MM.1S (cell line): Measurements from ENCODE around the gene GSE1.
A peak's percentile ranks its signal among the peaks of the same experiment; 100 is the strongest.

Experiments used
- DNase-seq: peaks from one replicate; pipeline ENCODE4 v3.0.0-alpha.2; 2015
- H2AFZ ChIP-seq: fragments of 300-600 bp; sonication (generic); 2 replicates; pipeline ENCODE4 v1.6.0; 2016; ENCODE audit warnings: antibody characterized with exemption, low read length
- H3F3A ChIP-seq: fragments of 300-600 bp; sonication (generic); 2 replicates; pipeline ENCODE4 v1.6.1; 2016; ENCODE audit warnings: mild to moderate bottlenecking, antibody characterized with exemption, low read length, moderate library complexity, mixed read lengths; ENCODE audit not compliant: insufficient read depth
- H3K27ac ChIP-seq: fragments of 300-600 bp; sonication (generic); 2 replicates; pipeline ENCODE4 v1.5.1; 2016; ENCODE audit warnings: mild to moderate bottlenecking, low read length
- H3K27me3 ChIP-seq: fragments of 300-600 bp; sonication (generic); replicated peaks from 2 replicates; pipeline ENCODE4 v1.6.0; 2016; ENCODE audit warnings: low read length; ENCODE audit not compliant: insufficient read depth
- H3K36me3 ChIP-seq: fragments of 300-600 bp; sonication (generic); replicated peaks from 2 replicates; pipeline ENCODE4 v1.6.1; 2016; ENCODE audit warnings: mild to moderate bottlenecking, low read length, mixed read lengths; ENCODE audit not compliant: insufficient read depth
- H3K4me1 ChIP-seq: fragments of 300-600 bp; sonication (generic); 2 replicates; pipeline ENCODE4 v1.6.1; 2016; ENCODE audit warnings: low read length, mixed read lengths
- H3K4me2 ChIP-seq: fragments of 300-600 bp; sonication (generic); 2 replicates; pipeline ENCODE4 v1.6.0; 2016; ENCODE audit warnings: low read depth, low read length
- H3K4me3 ChIP-seq: fragments of 300-600 bp; sonication (generic); 2 replicates; pipeline ENCODE4 v1.5.1; 2016; ENCODE audit warnings: low read length, mixed read lengths
- H3K79me2 ChIP-seq: fragments of 300-600 bp; sonication (generic); 2 replicates; pipeline ENCODE4 v1.6.1; 2016; ENCODE audit warnings: mixed run types, low read length, mixed read lengths
- H3K9ac ChIP-seq: fragments of 300-600 bp; sonication (generic); 2 replicates; pipeline ENCODE4 v1.6.1; 2016; ENCODE audit warnings: low read length, mixed read lengths
- H3K9me2 ChIP-seq: fragments of 300-600 bp; sonication (generic); replicated peaks from 2 replicates; pipeline ENCODE4 v1.6.1; 2016; ENCODE audit warnings: mild to moderate bottlenecking, low read length, mixed read lengths; ENCODE audit not compliant: insufficient read depth
- H3K9me3 ChIP-seq: fragments of 300-600 bp; sonication (generic); replicated peaks from 2 replicates; pipeline ENCODE4 v1.6.1; 2016; ENCODE audit warnings: mild to moderate bottlenecking, low read length, mixed read lengths; ENCODE audit not compliant: insufficient read depth
- H4K20me1 ChIP-seq: fragments of 300-600 bp; sonication (generic); 2 replicates; pipeline ENCODE4 v1.6.1; 2016; ENCODE audit warnings: mild to moderate bottlenecking, low read length, moderate library complexity, mixed read lengths; ENCODE audit not compliant: insufficient read depth
- CTCF ChIP-seq: fragments of 300-600 bp; sonication (generic); IDR thresholded peaks from 2 replicates; pipeline ENCODE4 v1.5.1; 2016; ENCODE audit warnings: antibody characterized with exemption, low read length, mixed read lengths
- EZH2 ChIP-seq: fragments of 300-600 bp; sonication (generic); optimal IDR thresholded peaks from 2 replicates; pipeline ENCODE3; 2017; ENCODE audit warnings: low read depth, mild to moderate bottlenecking, antibody characterized with exemption, low read length, mixed read lengths
- EZH2phosphoT487 ChIP-seq: fragments of 300-600 bp; sonication (generic); IDR thresholded peaks from 2 replicates; pipeline ENCODE4 v1.6.1; 2018; ENCODE audit warnings: antibody characterized with exemption, low read length

GSE1 gene

DNA sequence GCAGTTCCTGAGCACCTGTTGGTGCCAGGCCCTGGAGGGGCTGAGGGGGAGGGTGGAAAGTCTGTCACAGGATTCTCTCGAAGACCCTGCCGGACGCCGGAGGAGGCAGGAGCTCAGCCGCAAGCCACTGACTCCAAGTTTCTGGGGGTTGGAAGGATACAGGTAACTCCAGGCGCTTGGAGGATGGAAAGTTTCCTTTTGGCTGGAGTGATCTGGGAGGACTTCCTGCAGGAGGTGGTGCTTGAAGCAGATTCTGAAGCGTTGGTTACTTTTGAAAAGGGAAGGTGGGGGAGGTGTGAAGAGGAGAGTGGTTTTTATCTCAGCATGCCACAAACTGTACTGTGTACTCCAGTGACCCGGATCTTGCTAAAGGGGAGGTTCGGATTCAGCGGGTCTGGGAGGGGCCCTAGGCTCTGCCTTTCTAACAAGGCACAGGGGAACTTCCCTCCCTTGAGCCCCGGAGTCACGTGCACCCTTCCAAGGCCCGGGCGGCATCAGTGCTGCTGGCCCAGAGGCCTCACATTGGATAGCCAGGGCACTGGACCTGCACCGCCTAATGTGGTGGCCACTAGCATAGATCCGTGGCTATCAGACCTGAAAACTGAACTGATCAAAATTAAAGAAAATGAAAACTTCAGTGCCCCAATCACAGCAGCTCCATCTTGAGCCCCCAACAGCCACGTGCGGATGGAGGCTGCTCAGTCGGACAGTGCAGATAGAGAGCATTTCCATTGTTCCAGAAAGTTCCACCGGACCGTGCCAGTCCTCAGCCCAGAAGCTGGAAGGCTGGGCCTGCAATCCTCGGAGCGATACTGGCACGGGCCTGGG, 42.2 kb upstream of the GSE1 start:
- peaks cover 28% of the 10 kb centered on the region for H3K4me1 ChIP-seq

GRCh38 chr16:85571563-85571812, 41.6 kb upstream of the GSE1 start:
- H3K4me2 ChIP-seq: peak overlapping the region; percentile 85
- peak overlapping the region; percentile 94; the same call in 1 of the 2 replicates for H3K27ac ChIP-seq
- peaks cover 82% of the 10 kb centered on the region for H3K79me2 ChIP-seq
- H4K20me1 ChIP-seq: no peaks in the 10 kb centered on the region
- no peaks in the 10 kb centered on the region for H3K36me3 ChIP-seq
- no peak overlapping the region for H2AFZ ChIP-seq
- H3K9me2 ChIP-seq: no peaks in the 10 kb centered on the region
- H3K27me3 ChIP-seq: no peaks in the 10 kb centered on the region
- peak; percentile 6 for DNase-seq
- peaks cover 19% of the 10 kb centered on the region for H3F3A ChIP-seq
- TF ChIP-seq EZH2 (no peak), EZH2phosphoT487 (no peak), CTCF (no peak)
- H3K4me1 ChIP-seq: peaks cover 28% of the 10 kb centered on the region
- no peaks in the 10 kb centered on the region for H3K9me3 ChIP-seq
- no peak overlapping the region for H3K4me3 ChIP-seq
- peak overlapping the region; percentile 18; the same call in 1 of the 2 replicates for H3K9ac ChIP-seq

More for the DNA sequence above, 42.2 kb upstream of the GSE1 start:
- peaks cover 82% of the 10 kb centered on the region for H3K79me2 ChIP-seq
- no peaks in the 10 kb centered on the region for H3K36me3 ChIP-seq
- H4K20me1 ChIP-seq: no peaks in the 10 kb centered on the region
- peak overlapping the region; percentile 52; the same call in 1 of the 2 replicates for H3K9ac ChIP-seq
- no peak for TF ChIP-seq EZH2phosphoT487
- no peak for TF ChIP-seq CTCF
- TF ChIP-seq EZH2: no peak
- H3K4me2 ChIP-seq: peak overlapping the region; percentile 85
- peak; percentile 57 for DNase-seq
- H3K4me3 ChIP-seq: peak overlapping the region; percentile 33; the same call in 1 of the 2 replicates
- H3K27me3 ChIP-seq: no peaks in the 10 kb centered on the region
- peak overlapping the region; percentile 94 for H3K27ac ChIP-seq
- H3F3A ChIP-seq: peaks cover 19% of the 10 kb centered on the region
- no peaks in the 10 kb centered on the region for H3K9me3 ChIP-seq
- H3K9me2 ChIP-seq: no peaks in the 10 kb centered on the region
- no peak overlapping the region for H2AFZ ChIP-seq

DNA sequence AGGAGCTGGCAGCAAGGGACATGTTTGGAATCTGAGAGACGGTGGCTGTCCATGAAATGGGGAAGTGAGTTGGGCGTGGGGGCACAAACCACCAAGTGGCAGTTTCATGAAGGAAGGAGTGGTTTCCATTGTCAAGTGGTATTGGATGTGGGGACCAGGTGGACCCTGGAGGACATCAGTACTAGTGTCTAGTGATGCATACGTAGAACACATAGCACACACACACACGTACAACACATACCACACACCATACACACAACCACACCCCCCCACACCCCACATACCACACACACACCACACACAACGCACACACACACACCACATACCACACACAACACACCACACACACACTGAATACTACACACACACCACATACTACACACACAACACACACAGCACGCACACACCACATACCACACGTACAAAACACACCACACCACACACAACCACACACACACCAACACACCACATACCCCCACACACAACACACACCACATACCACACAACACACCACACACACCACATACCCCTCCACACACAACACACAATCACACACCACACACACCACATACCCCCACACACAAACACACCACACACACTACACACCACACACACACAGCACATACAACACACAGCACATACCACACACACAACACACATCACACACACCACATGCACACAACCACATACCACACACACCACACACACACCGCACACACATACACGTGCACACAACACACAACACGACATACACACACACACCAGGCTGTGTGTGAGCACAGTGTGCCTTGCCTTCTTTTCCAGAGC, 41.1 kb upstream of the GSE1 start:
- Histone ChIP-seq H3K9me2 (no peaks in the 10 kb centered on the region), H3K27me3 (no peaks in the 10 kb centered on the region), H3K36me3 (no peaks in the 10 kb centered on the region), H3K4me1 (peaks cover 28% of the 10 kb centered on the region), H3K79me2 (peaks cover 85% of the 10 kb centered on the region), H3K4me3 (no peak overlapping the region), H3K9me3 (no peaks in the 10 kb centered on the region), H3K27ac (peak overlapping the region; percentile 94; the same call in 1 of the 2 replicates), H3F3A (peaks cover 19% of the 10 kb centered on the region), H4K20me1 (no peaks in the 10 kb centered on the region), H3K9ac (peak overlapping the region; percentile 18; the same call in 1 of the 2 replicates), H3K4me2 (peak overlapping the region; percentile 85), H2AFZ (no peak overlapping the region)
- DNase-seq: peak; percentile 37
- TF ChIP-seq EZH2phosphoT487: no peak
- no peak for TF ChIP-seq EZH2
- TF ChIP-seq CTCF: no peak
